Body of pancreas (tissue), 4 donors: ENCODE measurements around the gene DDX1. TPM values are rescaled to one million over a fixed set of nuclear protein-coding genes. Genes with fewer than 3 reads are reported as not detected.

Source experiments
- ATAC-seq: fragments of 150-250 bp; one replicate; pipeline ENCODE4 v1.9.1; 2016
- DNase-seq, 4 donors: peaks; one replicate each; pipeline ENCODE4 v3.0.0-alpha.2; 2019
- H3K27ac ChIP-seq, 4 donors: fragments of 200-600 bp; sonication (generic); 1 replicate in 3 of 4; 2 replicates in 1 of 4; pipeline versions ENCODE4 v1.5.1 to v1.6.1; 2016 to 2019; ENCODE audit warnings: mild to moderate bottlenecking in 1 of 4, mixed read lengths in 1 of 4, moderate library complexity in 1 of 4
- H3K27me3 ChIP-seq, 2 donors: fragments of 200-600 bp; sonication (generic); one replicate each; pipeline ENCODE4 v1.6.0; 2016; ENCODE audit warnings: mild to moderate bottlenecking in 1 of 2
- H3K36me3 ChIP-seq, 2 donors: fragments of 200-600 bp; sonication (generic); replicated peaks in 1 of 2; 2 replicates each; pipeline ENCODE4 v1.5.1; 2016; ENCODE audit warnings: low read depth in 2 of 2; ENCODE audit not compliant: insufficient read depth in 1 of 2
- H3K4me1 ChIP-seq: fragments of 200-600 bp; sonication (generic); one replicate; pipeline ENCODE4 v1.6.0; 2016
- H3K4me3 ChIP-seq, 2 donors: fragments of 200-600 bp; sonication (generic); 1 replicate in 1 of 2; 2 replicates in 1 of 2; pipeline ENCODE4 v1.5.1; 2016 to 2019
- H3K9me3 ChIP-seq, 3 donors: fragments of 200-600 bp; sonication (generic); 1 replicate in 2 of 3; 2 replicates in 1 of 3; pipeline ENCODE4 v1.5.1; 2016
- CTCF ChIP-seq, 7 experiments: fragments of 450-650 bp in 4 of 7; fragments of 200-600 bp in 3 of 7; sonication (generic) in 3 of 7; IDR thresholded peaks; one replicate each; pipeline ENCODE4 v1.5.1; 2016 to 2019; ENCODE audit warnings: antibody characterized with exemption in 7 of 7
- POLR2A ChIP-seq, 3 donors: fragments of 450-650 bp; IDR thresholded peaks; one replicate each; pipeline ENCODE4 v1.6.1; 2016; ENCODE audit warnings: antibody characterized with exemption in 3 of 3, mild to moderate bottlenecking in 2 of 3
- WGBS, 2 donors: methylation state at CpG; one replicate each; pipeline ENCODE4 v1.1.5; 2017; 5-methylcytosine and 5-hydroxymethylcytosine counted together
- intact Hi-C: fragments of 100-400 bp; cut with DNase I; formaldehyde crosslinking; loops from one replicate; pipeline ENCODE4 v1.15.1; 2023
- total RNA-seq, 2 donors: library from RNA; depleted of rRNA; stranded (reverse); fragments of >200 nt; gene quantifications; one replicate each; pipeline ENCODE4 v1.1.0, GENCODE V29; 2016

The DDX1 gene
- total RNA-seq, 2 donors from 2014 or later: 35.3 to 61.3 TPM

GRCh38 chr2:15625344-15626036 lies 33.8 kb downstream of the DDX1 start:
- no peak overlapping the region for H3K4me3 ChIP-seq
- H3K27me3 ChIP-seq: no peaks in the 10 kb centered on the region
- ATAC-seq (no peak), DNase-seq (no peak)
- H3K36me3 ChIP-seq: peaks cover 6 to 33% of the 10 kb centered on the region in 2 donors
- peaks cover 13% of the 10 kb centered on the region for H3K4me1 ChIP-seq
- intact Hi-C loops: no loop called here
- no peak for TF ChIP-seq CTCF (IDR thresholded peaks at IDR 0.05)
- no peak for TF ChIP-seq POLR2A (IDR thresholded peaks at IDR 0.05)
- no peak overlapping the region for H3K27ac ChIP-seq
- 94 to 95% methylated on average over 3 of the region's 3 CpGs for WGBS, 2 donors
- no peaks in the 10 kb centered on the region for H3K9me3 ChIP-seq

- Histone ChIP-seq H3K4me3 (no peak overlapping the region), H3K36me3 (peaks cover 6 to 35% of the 10 kb centered on the region in 2 donors), H3K27ac (no peak overlapping the region), H3K9me3 (no peaks in the 10 kb centered on the region), H3K4me1 (peaks cover 13% of the 10 kb centered on the region), H3K27me3 (no peaks in the 10 kb centered on the region)
- intact Hi-C loops: no loop called here
- TF ChIP-seq CTCF (IDR thresholded peaks at IDR 0.05) (no peak), POLR2A (IDR thresholded peaks at IDR 0.05) (no peak)
- DNase-seq: no peak
- ATAC-seq: no peak
These were observed 34.5 kb downstream of the DDX1 start for GRCh38 chr2:15626126-15626525.

- H3K9me3 ChIP-seq: no peaks in the 10 kb centered on the region
- intact Hi-C loops: no loop called here
- peaks cover 13% of the 10 kb centered on the region for H3K4me1 ChIP-seq
- H3K4me3 ChIP-seq: no peak overlapping the region
- no peaks in the 10 kb centered on the region for H3K27me3 ChIP-seq
- H3K36me3 ChIP-seq: peaks cover 14 to 33% of the 10 kb centered on the region in 2 donors
- no peak for ATAC-seq
- no peak overlapping the region for H3K27ac ChIP-seq
- DNase-seq: no peak
- TF ChIP-seq CTCF (IDR thresholded peaks at IDR 0.05): no peak
These were observed 35.3 kb downstream of the DDX1 start for GRCh38 chr2:15626967-15627366.

GRCh38 chr2:15627817-15628684 lies 36.4 kb downstream of the DDX1 start:
- Histone ChIP-seq H3K27me3 (no peaks in the 10 kb centered on the region), H3K27ac (no peak overlapping the region), H3K36me3 (peaks cover 15 to 30% of the 10 kb centered on the region in 2 donors), H3K4me3 (no peak overlapping the region), H3K4me1 (peaks cover 13% of the 10 kb centered on the region), H3K9me3 (no peaks in the 10 kb centered on the region)
- DNase-seq (no peak), ATAC-seq (no peak)
- TF ChIP-seq POLR2A (IDR thresholded peaks at IDR 0.05) (no peak), CTCF (IDR thresholded peaks at IDR 0.05) (no peak)
- WGBS, 2 donors: 81 to 89% methylated on average over 9 of the region's 9 CpGs
- intact Hi-C loops: no loop called here
